IPS-18a (cell line): ENCODE measurements around the gene NTRK2.

Experiments
- H3K27ac ChIP-seq: one replicate; pipeline ENCODE4 v1.5.1; 2013; ENCODE audit warnings: low read length
- H3K27me3 ChIP-seq: one replicate; pipeline ENCODE4 v1.6.1; 2013; ENCODE audit warnings: mild to moderate bottlenecking, low read length; ENCODE audit not compliant: control insufficient read depth, insufficient read depth
- H3K36me3 ChIP-seq: one replicate; pipeline ENCODE4 v1.6.1; 2013; ENCODE audit warnings: low read depth, low read length; ENCODE audit not compliant: control insufficient read depth
- H3K4me1 ChIP-seq: one replicate; pipeline ENCODE4 v1.6.1; 2013; ENCODE audit warnings: low read depth, low read length; ENCODE audit not compliant: control insufficient read depth
- H3K4me3 ChIP-seq: one replicate; pipeline ENCODE4 v1.5.1; 2013; ENCODE audit warnings: low read length
- H3K9ac ChIP-seq: one replicate; pipeline ENCODE4 v1.6.1; 2013; ENCODE audit warnings: mild to moderate bottlenecking, low read length, moderate library complexity
- H3K9me3 ChIP-seq: one replicate; pipeline ENCODE4 v1.6.1; 2013; ENCODE audit warnings: low read depth, low read length; ENCODE audit not compliant: control insufficient read depth

NTRK2 gene

GRCh38 chr9:84950879-84951811 lies 281.6 kb downstream of the NTRK2 start:
- Histone ChIP-seq H3K36me3 (no peaks in the 10 kb centered on the region), H3K27ac (no peak overlapping the region), H3K27me3 (peaks cover 8% of the 10 kb centered on the region), H3K4me1 (no peaks in the 10 kb centered on the region), H3K9me3 (no peaks in the 10 kb centered on the region), H3K4me3 (no peak overlapping the region), H3K9ac (no peak overlapping the region)

DNA sequence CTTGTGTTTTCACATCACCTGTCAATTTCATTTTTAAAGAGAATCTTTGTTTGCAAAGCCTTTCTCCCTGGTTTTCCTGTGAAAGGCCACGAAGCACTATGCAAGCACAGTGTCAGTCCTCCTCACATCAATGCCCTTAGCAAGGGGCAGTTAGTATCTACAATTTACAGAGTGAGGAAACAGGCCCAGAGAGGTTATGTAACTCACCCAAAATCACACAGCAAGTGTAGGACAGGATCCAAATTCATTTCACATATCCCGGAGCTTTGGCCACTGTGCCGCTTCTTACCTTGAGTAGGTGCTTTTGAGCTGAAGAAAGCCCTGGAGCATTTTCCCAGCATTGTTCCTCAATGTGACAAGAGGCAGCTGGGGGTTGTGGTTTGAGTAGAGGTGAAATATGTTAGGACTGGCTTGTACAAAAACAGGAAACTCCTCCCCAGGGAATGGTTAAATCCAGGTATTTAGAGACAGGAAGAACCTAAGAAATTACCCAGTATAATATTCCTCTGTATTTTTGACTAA lies 283.8 kb downstream of the NTRK2 start:
- Histone ChIP-seq H3K9ac (no peak overlapping the region), H3K27me3 (peaks cover 8% of the 10 kb centered on the region), H3K4me1 (no peaks in the 10 kb centered on the region), H3K4me3 (no peak overlapping the region), H3K9me3 (no peaks in the 10 kb centered on the region), H3K27ac (no peak overlapping the region), H3K36me3 (no peaks in the 10 kb centered on the region)

- Histone ChIP-seq H3K27ac (no peak overlapping the region), H3K9me3 (no peaks in the 10 kb centered on the region), H3K4me1 (no peaks in the 10 kb centered on the region), H3K36me3 (no peaks in the 10 kb centered on the region), H3K9ac (no peak overlapping the region), H3K27me3 (peaks cover 8% of the 10 kb centered on the region), H3K4me3 (no peak overlapping the region)
Observed at GRCh38 chr9:84953797-84954705, 284.5 kb downstream of the NTRK2 start.

DNA sequence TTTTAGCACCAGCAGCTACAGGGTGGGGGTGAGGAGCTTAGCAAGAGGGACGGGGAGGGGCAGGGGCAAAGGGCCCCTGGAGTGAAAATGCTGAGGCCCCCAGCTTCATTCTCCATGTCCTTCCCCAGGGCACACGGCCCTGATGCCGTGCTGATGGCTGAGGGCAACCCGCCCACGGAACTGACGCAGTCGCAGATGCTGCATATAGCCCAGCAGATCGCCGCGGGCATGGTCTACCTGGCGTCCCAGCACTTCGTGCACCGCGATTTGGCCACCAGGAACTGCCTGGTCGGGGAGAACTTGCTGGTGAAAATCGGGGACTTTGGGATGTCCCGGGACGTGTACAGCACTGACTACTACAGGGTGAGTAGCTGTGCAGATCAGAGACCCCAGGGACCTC lies 285.6 kb downstream of the NTRK2 start:
- peaks cover 8% of the 10 kb centered on the region for H3K27me3 ChIP-seq
- H3K4me3 ChIP-seq, result no peak overlapping the region
- H3K27ac ChIP-seq, result no peak overlapping the region
- H3K9ac ChIP-seq, result no peak overlapping the region
- H3K36me3 ChIP-seq, result no peaks in the 10 kb centered on the region
- H3K4me1 ChIP-seq, result no peaks in the 10 kb centered on the region
- H3K9me3 ChIP-seq, result no peaks in the 10 kb centered on the region

GRCh38 chr9:84955971-84956370 lies 286.4 kb downstream of the NTRK2 start:
- Histone ChIP-seq H3K9me3 (no peaks in the 10 kb centered on the region), H3K36me3 (no peaks in the 10 kb centered on the region), H3K9ac (no peak overlapping the region), H3K4me3 (no peak overlapping the region), H3K4me1 (no peaks in the 10 kb centered on the region), H3K27ac (no peak overlapping the region), H3K27me3 (peaks cover 8% of the 10 kb centered on the region)

- Histone ChIP-seq H3K27ac (no peak overlapping the region), H3K9ac (no peak overlapping the region), H3K9me3 (no peaks in the 10 kb centered on the region), H3K27me3 (peaks cover 7% of the 10 kb centered on the region), H3K36me3 (no peaks in the 10 kb centered on the region), H3K4me3 (no peak overlapping the region), H3K4me1 (no peaks in the 10 kb centered on the region)
Observed at GRCh38 chr9:84959339-84959738, 289.8 kb downstream of the NTRK2 start.

- H3K4me3 ChIP-seq, result no peak overlapping the region
- H3K36me3 ChIP-seq, result no peaks in the 10 kb centered on the region
- no peak overlapping the region for H3K27ac ChIP-seq
- H3K9me3 ChIP-seq, result no peaks in the 10 kb centered on the region
- no peaks in the 10 kb centered on the region for H3K4me1 ChIP-seq
- H3K9ac ChIP-seq, result no peak overlapping the region
- no peaks in the 10 kb centered on the region for H3K27me3 ChIP-seq
Observed at GRCh38 chr9:84966876-84967830, 297.6 kb downstream of the NTRK2 start.

DNA sequence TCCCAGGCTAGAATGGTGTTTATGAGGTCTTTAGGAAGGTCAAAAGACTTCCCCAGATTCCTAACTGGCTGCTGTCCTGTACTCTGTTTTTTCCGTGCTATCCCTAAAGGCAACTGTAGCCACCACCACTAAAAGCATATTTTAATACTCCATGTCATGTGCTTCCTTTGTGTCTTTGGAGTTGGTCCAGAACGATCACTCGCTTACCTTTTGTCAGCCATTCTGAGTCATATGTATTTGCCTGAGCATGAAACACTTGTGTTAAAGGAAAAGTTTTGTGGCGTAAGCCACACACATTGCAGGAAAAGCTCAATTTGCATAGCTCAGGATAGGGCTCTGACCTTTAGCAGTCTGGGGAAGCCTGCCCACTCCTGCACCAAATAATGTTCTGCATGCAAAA lies 299.6 kb downstream of the NTRK2 start:
- Histone ChIP-seq H3K36me3 (no peaks in the 10 kb centered on the region), H3K9me3 (no peaks in the 10 kb centered on the region)

GRCh38 chr9:84969736-84970135 lies 300.2 kb downstream of the NTRK2 start:
- no peak overlapping the region for H3K4me3 ChIP-seq
- no peak overlapping the region for H3K27ac ChIP-seq
- no peaks in the 10 kb centered on the region for H3K27me3 ChIP-seq
- H3K36me3 ChIP-seq, result no peaks in the 10 kb centered on the region
- no peaks in the 10 kb centered on the region for H3K9me3 ChIP-seq
- no peaks in the 10 kb centered on the region for H3K4me1 ChIP-seq
- no peak overlapping the region for H3K9ac ChIP-seq

More for the DNA sequence above, 299.6 kb downstream of the NTRK2 start:
- H3K27me3 ChIP-seq, result no peaks in the 10 kb centered on the region
- no peaks in the 10 kb centered on the region for H3K4me1 ChIP-seq
- no peak overlapping the region for H3K9ac ChIP-seq
- H3K4me3 ChIP-seq, result no peak overlapping the region
- H3K27ac ChIP-seq, result no peak overlapping the region

- Histone ChIP-seq H3K9me3 (no peaks in the 10 kb centered on the region), H3K9ac (no peak overlapping the region), H3K27me3 (no peaks in the 10 kb centered on the region), H3K36me3 (no peaks in the 10 kb centered on the region), H3K4me3 (no peak overlapping the region), H3K27ac (no peak overlapping the region), H3K4me1 (no peaks in the 10 kb centered on the region)
Observed at GRCh38 chr9:84970432-84970831, 300.9 kb downstream of the NTRK2 start.
